LNCaP clone FGC (cell line): ENCODE data around the gene TMEM131.
"Not testable (repeated sequence)": the region's sequence is repeated elsewhere in the genome, so short reads cannot be mapped to it uniquely, and the experiment has no call there.

Source experiments
- DNase-seq: peaks from one replicate; pipeline ENCODE4 v3.0.0-alpha.2; 2011; ENCODE audit warnings: low read depth
- H3K4me3 ChIP-seq: 2 replicates; pipeline ENCODE4 v1.5.1; 2011; ENCODE audit warnings: mild to moderate bottlenecking, low read depth, low read length, control low read depth
- TF ChIP-seq, protein P1 (sequence below): IDR thresholded peaks from 2 replicates; pipeline ENCODE4 v1.5.1; 2012; ENCODE audit warnings: mild to moderate bottlenecking; ENCODE audit not compliant: control insufficient read depth, insufficient read depth; ENCODE audit errors: extremely low read depth

TMEM131 gene

DNA sequence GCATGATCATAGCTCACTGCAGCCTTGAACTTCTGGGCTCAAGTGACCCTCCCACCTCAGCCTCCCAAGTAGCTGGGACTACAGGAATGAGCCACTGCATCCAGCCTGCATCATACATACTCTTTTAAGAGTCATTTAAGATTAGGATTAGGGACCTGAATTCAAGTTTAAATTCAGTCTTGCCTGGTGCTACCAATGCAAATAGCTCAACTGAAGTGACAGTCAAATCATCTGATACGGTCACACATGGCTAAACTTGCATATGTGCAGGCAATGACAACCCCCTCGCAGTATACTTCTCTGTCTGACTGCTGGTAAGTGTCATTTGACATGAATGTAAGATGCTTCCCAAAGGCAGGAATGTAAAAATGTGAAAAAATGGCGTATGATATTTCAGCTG is 31.8 kb upstream of the TMEM131 start:
- TF ChIP-seq, protein P1, sequence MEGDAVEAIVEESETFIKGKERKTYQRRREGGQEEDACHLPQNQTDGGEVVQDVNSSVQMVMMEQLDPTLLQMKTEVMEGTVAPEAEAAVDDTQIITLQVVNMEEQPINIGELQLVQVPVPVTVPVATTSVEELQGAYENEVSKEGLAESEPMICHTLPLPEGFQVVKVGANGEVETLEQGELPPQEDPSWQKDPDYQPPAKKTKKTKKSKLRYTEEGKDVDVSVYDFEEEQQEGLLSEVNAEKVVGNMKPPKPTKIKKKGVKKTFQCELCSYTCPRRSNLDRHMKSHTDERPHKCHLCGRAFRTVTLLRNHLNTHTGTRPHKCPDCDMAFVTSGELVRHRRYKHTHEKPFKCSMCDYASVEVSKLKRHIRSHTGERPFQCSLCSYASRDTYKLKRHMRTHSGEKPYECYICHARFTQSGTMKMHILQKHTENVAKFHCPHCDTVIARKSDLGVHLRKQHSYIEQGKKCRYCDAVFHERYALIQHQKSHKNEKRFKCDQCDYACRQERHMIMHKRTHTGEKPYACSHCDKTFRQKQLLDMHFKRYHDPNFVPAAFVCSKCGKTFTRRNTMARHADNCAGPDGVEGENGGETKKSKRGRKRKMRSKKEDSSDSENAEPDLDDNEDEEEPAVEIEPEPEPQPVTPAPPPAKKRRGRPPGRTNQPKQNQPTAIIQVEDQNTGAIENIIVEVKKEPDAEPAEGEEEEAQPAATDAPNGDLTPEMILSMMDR = no peak
- H3K4me3 ChIP-seq = no peak overlapping the region
- DNase-seq = no peak

DNA sequence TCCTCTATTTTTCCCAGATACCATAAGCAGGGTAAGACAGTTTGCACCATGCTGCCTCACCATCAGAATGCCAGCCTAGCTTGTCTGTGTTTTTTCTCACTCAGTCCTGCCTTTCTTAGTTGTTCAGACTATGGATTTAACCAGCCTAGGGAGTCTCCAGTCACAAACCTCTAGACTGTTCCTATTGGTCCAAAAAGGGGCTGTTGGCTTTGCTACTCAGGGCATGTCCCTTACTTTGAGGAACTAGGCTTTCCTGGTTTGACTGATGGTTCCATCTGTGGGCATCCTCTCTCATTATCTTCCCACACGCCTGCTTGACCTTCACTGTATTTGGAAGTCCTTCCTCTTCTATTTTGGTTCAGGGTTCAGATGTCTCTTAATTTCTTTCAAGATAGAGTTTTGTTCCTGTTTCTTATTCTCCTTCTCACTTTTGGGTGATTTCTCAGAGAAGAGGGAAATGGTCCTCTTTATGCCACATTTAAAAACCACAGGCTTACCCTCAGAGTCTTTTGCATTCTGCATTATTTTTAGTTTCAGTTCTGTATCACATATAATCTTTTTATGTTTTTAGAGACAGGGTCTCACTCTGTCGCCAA is 31.3 kb upstream of the TMEM131 start:
- no peak overlapping the region for H3K4me3 ChIP-seq
- TF ChIP-seq, protein P1 = no peak
- DNase-seq = no peak

DNA sequence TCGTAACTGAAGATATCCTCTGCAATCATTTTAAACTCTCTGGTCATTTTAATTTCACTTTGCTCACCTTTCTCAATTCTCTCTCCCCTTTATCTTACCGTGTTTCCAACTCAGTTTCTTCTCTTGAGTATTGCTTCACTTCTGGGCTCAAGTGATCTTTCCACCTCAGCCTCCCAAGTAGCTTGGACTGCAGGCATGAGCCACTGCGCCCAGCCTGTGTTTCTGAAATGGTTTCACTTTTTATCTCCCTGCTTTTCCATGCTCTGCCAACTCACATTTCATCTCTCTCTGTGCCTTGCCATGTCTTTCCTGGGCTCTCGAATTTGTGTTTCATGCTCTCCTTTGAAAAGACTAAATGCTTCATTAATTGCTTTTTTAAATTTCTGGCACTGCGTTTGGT is 30.5 kb upstream of the TMEM131 start:
- H3K4me3 ChIP-seq = no peak overlapping the region
- TF ChIP-seq, protein P1 = no peak
- DNase-seq = no peak

DNA sequence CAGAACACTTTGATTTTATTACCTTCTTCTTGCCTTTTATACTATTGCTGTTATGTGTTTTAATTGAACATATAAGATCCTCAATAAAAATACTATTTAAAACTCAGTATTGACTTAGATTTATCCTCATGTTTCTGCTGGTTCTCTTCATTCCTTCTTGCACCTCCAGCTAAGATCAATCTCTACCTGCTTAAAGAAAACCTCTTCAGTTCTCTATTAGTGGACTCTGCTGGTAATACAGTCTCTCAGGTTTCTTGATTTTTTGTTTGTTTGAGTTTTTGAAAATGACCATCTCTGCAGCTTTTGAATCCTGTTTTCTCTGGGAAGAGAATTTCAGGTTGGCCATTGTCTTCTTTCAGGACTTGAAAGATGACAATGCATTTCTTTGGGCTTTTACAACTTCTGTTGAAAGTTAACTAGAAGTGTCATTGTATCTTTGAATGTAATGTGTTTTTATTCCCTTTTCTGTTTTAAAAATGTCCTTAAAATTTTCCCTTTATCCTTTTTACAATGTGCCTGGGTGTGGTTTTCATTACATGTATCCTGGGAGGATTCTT is 29.8 kb upstream of the TMEM131 start:
- no peak for DNase-seq

DNA sequence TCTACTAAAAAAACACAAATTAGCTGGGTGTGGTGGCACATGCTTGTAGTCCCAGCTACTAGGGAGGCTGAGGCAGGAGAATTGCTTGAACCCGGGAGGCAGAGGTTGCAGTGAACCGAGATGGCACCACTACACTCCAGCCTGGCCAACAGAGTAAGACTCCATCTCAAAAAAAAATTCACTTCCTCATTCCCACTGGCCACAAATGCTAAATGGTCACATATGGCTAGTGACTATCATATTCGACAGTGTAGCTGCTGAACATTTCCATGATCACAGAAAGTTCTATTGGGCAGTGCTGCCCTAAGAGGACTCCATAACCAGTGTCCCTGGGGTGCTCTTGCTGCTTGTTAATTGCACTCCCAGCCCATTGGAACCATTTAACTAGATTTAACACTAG is 26.3 kb upstream of the TMEM131 start:
- not testable (repeated sequence) for DNase-seq, H3K4me3 ChIP-seq

More for the DNA sequence above, 29.8 kb upstream of the TMEM131 start:
- TF ChIP-seq, protein P1 = no peak
- H3K4me3 ChIP-seq = no peak overlapping the region

DNA sequence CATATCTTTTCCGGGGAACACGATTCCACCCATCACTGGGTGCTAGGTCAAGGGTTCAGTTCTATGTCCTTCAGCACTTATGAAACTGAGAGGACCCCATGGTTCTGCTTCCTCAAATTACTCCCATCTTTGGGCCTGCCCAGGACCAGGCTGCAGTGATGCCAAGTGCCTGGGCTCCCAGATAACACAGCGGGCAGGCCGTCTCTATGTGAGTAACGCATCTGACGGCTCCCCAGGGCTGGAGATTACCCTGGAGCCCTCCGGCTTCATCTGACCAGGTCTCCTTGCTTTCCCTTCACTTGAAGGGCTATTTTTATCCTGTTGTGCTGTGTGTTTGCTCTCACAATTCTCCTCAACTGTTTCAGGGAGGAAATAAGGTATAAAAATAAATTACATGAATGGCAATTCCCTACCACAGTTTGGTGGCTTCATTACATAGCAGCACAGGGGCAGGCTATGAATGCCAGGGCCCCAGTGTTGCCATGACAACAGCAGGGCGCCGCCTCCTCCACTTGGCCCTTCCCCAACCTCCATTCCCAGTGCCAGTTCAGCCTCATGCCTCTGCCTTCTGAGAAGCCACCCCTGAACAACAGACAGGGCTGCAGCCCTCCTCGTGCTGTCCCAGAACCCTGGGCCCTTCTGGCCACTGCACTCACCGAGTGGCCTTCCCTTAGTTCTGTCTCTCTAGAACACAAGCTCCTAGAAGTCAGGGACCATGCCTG is 25.4 kb upstream of the TMEM131 start:
- TF ChIP-seq, protein P1 = no peak
- no peak for DNase-seq
- no peak overlapping the region for H3K4me3 ChIP-seq

DNA sequence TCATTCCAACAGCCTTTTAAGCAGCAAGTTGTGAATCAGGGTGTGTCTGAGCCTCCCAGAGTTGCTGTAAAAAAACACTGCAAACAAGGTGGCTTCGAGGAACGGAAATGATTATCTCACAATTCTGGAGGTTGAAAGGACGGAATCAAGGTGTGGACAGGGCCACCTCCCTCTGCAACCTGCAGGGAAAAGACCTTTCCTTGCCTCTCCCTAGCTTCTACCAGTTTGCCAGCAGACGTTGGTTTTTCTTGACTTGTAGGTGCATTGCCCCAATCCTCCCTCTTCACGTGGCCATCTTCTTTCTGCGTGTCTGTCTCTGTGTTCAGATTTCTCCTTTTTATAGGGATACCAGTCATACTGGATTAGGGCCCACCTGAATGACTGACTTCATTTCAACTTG is 24.8 kb upstream of the TMEM131 start:
- TF ChIP-seq, protein P1 = no peak
- no peak overlapping the region for H3K4me3 ChIP-seq
- DNase-seq = no peak
